Measurements from ENCODE around the gene MTMR2. TPM values are rescaled to one million over a fixed set of nuclear protein-coding genes. Genes with fewer than 3 reads are reported as not detected.

MTMR2 gene
- polyA plus RNA-seq, 3 donors: 1.9 to 5.1 (median 2.6) TPM

GRCh38 chr11:95792200-95792599, 131.7 kb downstream of the MTMR2 start:
- H3K4me1 Mint-ChIP-seq: peaks cover 30% of the 10 kb centered on the region
- H3K79me2 ChIP-seq (ENCODE audit: insufficient read depth, low read length): peaks cover 90% of the 10 kb centered on the region
- peak overlapping the region in 1 of 7 donors; percentile 0 for H3K27ac Mint-ChIP-seq
- no peak overlapping the region for H3K4me3 ChIP-seq (replicated peaks in 1 of 3; ENCODE audit: low read depth in 2 of 3, low read length in 3 of 3)
- H3K9me3 Mint-ChIP-seq: peaks cover 0 to 1% (median 0%) of the 10 kb centered on the region in 7 donors
- no peak for TF ChIP-seq CTCF (IDR thresholded peaks at IDR 0.05)
- H3K27me3 Mint-ChIP-seq (ENCODE audit: low read depth in 3 of 3): no peaks in the 10 kb centered on the region
- H3K36me3 ChIP-seq (replicated peaks in 1 of 2; ENCODE audit: control insufficient read depth in 1 of 2, insufficient read depth in 2 of 2, low read length in 2 of 2): peaks cover 6 to 9% of the 10 kb centered on the region in 2 donors
- H2AFZ ChIP-seq (ENCODE audit: insufficient read depth, low read depth, low read length, poor library complexity, severe bottlenecking): no peak overlapping the region
- DNase-seq: no peak
- no peak overlapping the region for H3K27ac ChIP-seq (ENCODE audit: low read depth in 1 of 2, low read length in 2 of 2)
- no peaks in the 10 kb centered on the region for H4K20me1 ChIP-seq (ENCODE audit: insufficient read depth, low read length)
- no peaks in the 10 kb centered on the region for H3K9me3 ChIP-seq (replicated peaks in 1 of 2; ENCODE audit: control insufficient read depth in 1 of 2, insufficient read depth in 1 of 2, low read length in 2 of 2)
- peaks cover 8 to 9% of the 10 kb centered on the region in 2 donors for H3K36me3 Mint-ChIP-seq
- WGBS (ENCODE audit: insufficient coverage): 100% methylated on average over 1 of the region's 8 CpGs
- H3K4me3 Mint-ChIP-seq: no peak overlapping the region
- no peaks in the 10 kb centered on the region for H3K27me3 ChIP-seq (ENCODE audit: control insufficient read depth in 2 of 2, insufficient read depth in 2 of 2, low read length in 2 of 2)
- peaks cover 16 to 28% of the 10 kb centered on the region in 2 donors for H3K4me1 ChIP-seq (ENCODE audit: control insufficient read depth in 1 of 2, insufficient read depth in 2 of 2, low read length in 2 of 2)
- H3K9ac ChIP-seq (ENCODE audit: insufficient read depth, low read length, poor library complexity, severe bottlenecking): no peak overlapping the region
- no peak overlapping the region for H3K4me2 ChIP-seq (replicated peaks; ENCODE audit: extremely low read depth, low read length, poor library complexity, severe bottlenecking)
- intact Hi-C loops (cut with micrococcal nuclease): no loop called here

GRCh38 chr11:95791709-95792033, 132.2 kb downstream of the MTMR2 start:
- no peak for TF ChIP-seq CTCF (IDR thresholded peaks at IDR 0.05)
- H3K27me3 ChIP-seq (ENCODE audit: control insufficient read depth in 2 of 2, insufficient read depth in 2 of 2, low read length in 2 of 2): no peaks in the 10 kb centered on the region
- no peaks in the 10 kb centered on the region for H3K9me3 ChIP-seq (replicated peaks in 1 of 2; ENCODE audit: control insufficient read depth in 1 of 2, insufficient read depth in 1 of 2, low read length in 2 of 2)
- Mint-ChIP-seq H3K4me1 (peaks cover 30% of the 10 kb centered on the region), H3K36me3 (peaks cover 12 to 13% of the 10 kb centered on the region in 2 donors), H3K27ac (peak overlapping the region in 3 of 7 donors; percentile 100), H3K27me3 (ENCODE audit: low read depth in 3 of 3) (no peaks in the 10 kb centered on the region), H3K4me3 (peak overlapping the region; percentile 99), H3K9me3 (peaks cover 0 to 1% (median 0%) of the 10 kb centered on the region in 7 donors)
- H2AFZ ChIP-seq (ENCODE audit: insufficient read depth, low read depth, low read length, poor library complexity, severe bottlenecking): peak overlapping the region; percentile 99
- peaks cover 16 to 28% of the 10 kb centered on the region in 2 donors for H3K4me1 ChIP-seq (ENCODE audit: control insufficient read depth in 1 of 2, insufficient read depth in 2 of 2, low read length in 2 of 2)
- intact Hi-C loops (cut with micrococcal nuclease): no loop called here
- peak overlapping the region; percentile 59 to 97 (median 77) for H3K4me3 ChIP-seq (replicated peaks in 1 of 3; ENCODE audit: low read depth in 2 of 3, low read length in 3 of 3)
- H3K27ac ChIP-seq (ENCODE audit: low read depth in 1 of 2, low read length in 2 of 2): peak overlapping the region in 1 of 2 donors; percentile 99
- peaks cover 92% of the 10 kb centered on the region for H3K79me2 ChIP-seq (ENCODE audit: insufficient read depth, low read length)
- H3K36me3 ChIP-seq (replicated peaks in 1 of 2; ENCODE audit: control insufficient read depth in 1 of 2, insufficient read depth in 2 of 2, low read length in 2 of 2): peaks cover 9 to 14% of the 10 kb centered on the region in 2 donors
- peak overlapping the region; percentile 94 for H3K4me2 ChIP-seq (replicated peaks; ENCODE audit: extremely low read depth, low read length, poor library complexity, severe bottlenecking)
- H3K9ac ChIP-seq (ENCODE audit: insufficient read depth, low read length, poor library complexity, severe bottlenecking): no peak overlapping the region
- H4K20me1 ChIP-seq (ENCODE audit: insufficient read depth, low read length): no peaks in the 10 kb centered on the region
- no peak for DNase-seq
- 66% methylated on average over 8 of the region's 8 CpGs for WGBS (ENCODE audit: insufficient coverage)

Measured in CD14-positive monocyte (primary cell).